Myocyte (in vitro differentiated cells): ENCODE data around the gene HSPBAP1. TPM values are rescaled to one million over a fixed set of nuclear protein-coding genes. Genes with fewer than 3 reads are reported as not detected.

Source experiments
- DNase-seq: peaks from one replicate; pipeline ENCODE4 v3.0.0-alpha.2; 2012; ENCODE audit warnings: low read depth
- total RNA-seq: library from RNA; depleted of rRNA; stranded (reverse); fragments of >200 nt; gene quantifications from 2 replicates; pipeline ENCODE4 v1.2.3, GENCODE V29; 2014

Gene HSPBAP1
- total RNA-seq, 1 donor from 2014 or later: 7.6 TPM

DNA sequence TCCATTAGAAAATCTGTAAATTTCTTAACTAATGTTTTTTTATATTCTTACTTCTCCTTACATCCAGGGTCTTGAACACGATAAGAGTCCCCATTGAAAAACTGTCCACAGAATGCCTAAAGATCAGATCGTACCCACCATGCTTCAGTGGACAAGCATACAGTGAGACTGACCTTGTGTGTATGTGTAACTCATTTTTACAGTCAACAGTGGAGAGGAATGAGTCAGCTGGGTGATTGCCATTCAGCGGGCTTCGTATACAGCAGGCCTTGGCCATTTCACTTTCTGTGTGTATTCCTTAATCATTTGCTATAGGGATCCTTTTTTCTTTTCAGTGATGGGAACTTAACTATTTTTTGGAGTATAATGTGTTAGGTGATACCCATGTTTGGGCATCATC, 102.4 kb downstream of the HSPBAP1 start:
- DNase-seq: no peak

DNA sequence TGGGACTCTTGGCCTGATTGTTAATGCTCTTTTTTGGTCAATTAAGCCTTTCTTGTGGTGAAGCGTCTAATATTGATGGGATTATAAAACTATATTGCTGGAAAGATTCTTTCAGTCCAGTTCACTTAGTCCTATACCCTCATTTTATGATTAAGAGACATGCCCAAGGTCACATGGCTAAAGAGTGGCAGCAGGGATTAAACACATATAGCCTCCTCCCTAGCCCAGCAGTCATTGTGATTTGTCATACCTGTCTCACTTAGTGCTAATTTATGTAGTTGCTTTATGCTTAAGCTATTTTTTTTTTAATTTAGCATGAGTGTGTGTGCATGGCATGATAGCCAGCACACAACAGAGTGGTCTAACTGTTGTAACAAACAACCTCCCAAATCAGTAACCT, 103.5 kb downstream of the HSPBAP1 start:
- no peak for DNase-seq

Other genes with a start within 250 kb of the HSPBAP1 start
- gene PARP9, start 229.5 kb downstream of the HSPBAP1 start, total RNA-seq: 20.3 and 28.6 TPM in 2 replicates
- gene DTX3L, start 229.5 kb downstream of the HSPBAP1 start, total RNA-seq: 17.3 and 19.6 TPM in 2 replicates
- 0.08 TPM in 1 of 2 replicates, not detected in the other for gene PARP15, start 216.2 kb downstream of the HSPBAP1 start, total RNA-seq
- 11.3 and 14.1 TPM in 2 replicates for gene PARP14, start 113.0 kb downstream of the HSPBAP1 start, total RNA-seq
- gene SLC49A4, start 1.2 kb upstream of the HSPBAP1 start, total RNA-seq: 16.7 and 23.1 TPM in 2 replicates
- 0.08 and 0.94 TPM in 2 replicates for gene SEMA5B, start 233.9 kb upstream of the HSPBAP1 start, total RNA-seq